ENCODE measurements around the gene FOXM1.
A peak's percentile ranks its signal among the peaks of the same experiment; 100 is the strongest.

Gene FOXM1

DNA sequence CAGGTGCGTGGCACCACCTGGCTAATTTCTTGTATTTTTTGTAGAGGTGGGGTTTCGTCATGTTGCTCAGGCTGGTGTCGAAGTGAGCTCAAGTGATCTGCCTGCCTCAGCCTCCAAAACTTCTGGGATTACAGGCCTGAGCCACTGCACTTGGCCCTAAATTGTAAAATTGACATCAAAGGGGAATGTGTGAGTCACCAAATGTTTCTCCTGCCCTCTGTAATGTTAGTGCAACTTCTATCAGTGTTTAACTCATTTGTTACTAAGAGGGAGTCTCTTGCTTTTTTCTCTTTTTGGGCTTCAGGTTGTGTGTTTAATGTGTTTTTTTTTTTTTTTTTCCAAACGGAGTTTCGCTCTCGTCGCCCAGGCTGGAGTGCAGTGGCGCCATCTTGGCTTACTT is 16.0 kb upstream of the FOXM1 start:
- no peak overlapping the region for H3K4me3 ChIP-seq (ENCODE audit: low read length)
- DNase-seq (ENCODE audit: low read depth), result peak; percentile 32
- no peak for TF ChIP-seq CTCF (IDR thresholded peaks at IDR 0.05; ENCODE audit: insufficient read depth, low read depth, low read length, missing control alignments)

DNA sequence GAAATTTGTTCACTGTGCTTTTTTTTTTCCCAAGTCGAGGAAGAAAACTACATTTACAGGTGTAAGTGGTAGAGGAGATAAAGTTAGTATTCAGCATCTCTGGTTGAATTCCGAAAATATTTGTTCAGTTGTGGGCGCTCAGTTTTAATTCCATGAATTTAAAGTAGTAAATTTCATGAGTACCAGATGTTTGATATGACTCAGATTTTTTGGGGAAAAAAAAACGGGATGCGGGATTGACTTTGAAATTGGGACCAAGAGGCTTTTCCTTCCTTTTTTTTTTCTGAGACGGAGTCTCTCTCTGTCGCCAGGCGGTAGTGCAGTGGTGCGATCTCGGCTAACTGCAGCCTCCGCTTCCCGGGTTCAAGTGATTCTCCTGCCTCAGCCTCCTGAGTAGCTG is 15.3 kb upstream of the FOXM1 start:
- no peak for DNase-seq (ENCODE audit: low read depth)
- H3K4me3 ChIP-seq (ENCODE audit: low read length), result no peak overlapping the region
- TF ChIP-seq CTCF (IDR thresholded peaks at IDR 0.05; ENCODE audit: insufficient read depth, low read depth, low read length, missing control alignments), result no peak

DNA sequence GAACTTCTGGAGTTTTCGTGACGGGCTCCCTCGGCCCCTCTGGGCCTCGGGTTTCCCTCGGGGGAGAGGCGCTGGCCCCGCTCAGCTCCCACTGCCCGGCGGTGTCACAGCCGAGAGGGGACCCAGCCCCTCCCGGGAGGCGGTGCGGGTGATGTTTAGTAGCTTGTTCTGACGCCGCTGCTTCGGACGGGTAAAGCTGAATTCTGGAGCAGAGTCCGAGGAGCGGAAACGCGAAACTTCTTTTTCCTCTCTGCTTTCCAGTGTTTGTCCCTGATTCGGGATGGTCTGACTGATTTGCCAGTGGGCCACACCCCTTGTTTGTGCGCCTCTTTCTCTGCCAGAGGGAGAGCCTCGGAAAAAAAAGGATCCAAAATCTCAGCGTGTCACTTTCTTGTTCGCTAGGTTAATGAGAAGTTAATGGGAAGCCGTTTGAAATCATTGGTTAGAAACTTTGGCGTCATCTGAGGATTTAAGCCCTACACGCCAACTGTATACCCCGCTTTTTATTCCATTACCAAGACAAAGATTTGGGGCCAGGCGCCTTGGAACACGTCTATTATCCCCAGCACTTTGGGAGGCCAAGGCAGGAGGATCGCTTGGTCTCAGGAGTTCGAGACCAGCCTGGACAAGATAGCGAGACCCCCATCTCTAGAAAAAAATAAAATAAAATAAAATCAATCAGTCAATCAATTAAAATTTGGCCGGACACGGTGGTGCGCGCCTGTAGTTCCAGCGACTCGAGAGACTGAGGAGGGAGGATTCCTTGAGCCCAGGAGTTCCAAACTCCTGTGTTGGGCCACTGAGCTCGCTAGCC is 14.5 kb upstream of the FOXM1 start:
- DNase-seq (ENCODE audit: low read depth), result peak; percentile 43
- peak overlapping the region; percentile 88 for H3K4me3 ChIP-seq (ENCODE audit: low read length)
- no peak for TF ChIP-seq CTCF (IDR thresholded peaks at IDR 0.05; ENCODE audit: insufficient read depth, low read depth, low read length, missing control alignments)

- H3K4me3 ChIP-seq (ENCODE audit: low read length), result peak within 1 kb of the TSS; percentile 88
- DNase-seq (ENCODE audit: low read depth), result peak; percentile 98
- no peak for TF ChIP-seq CTCF (IDR thresholded peaks at IDR 0.05; ENCODE audit: insufficient read depth, low read depth, low read length, missing control alignments)
Measured at GRCh38 chr12:2890388-2891239, 13.6 kb upstream of the FOXM1 start, which contains the start of gene TULP3. Gene TULP3 (plus strand): TSS chr12:2890891. CDS start chr12:2890948, 57 bp downstream.

- H3K4me3 ChIP-seq (ENCODE audit: low read length), result peak overlapping the region; percentile 88
- TF ChIP-seq CTCF (IDR thresholded peaks at IDR 0.05; ENCODE audit: insufficient read depth, low read depth, low read length, missing control alignments), result no peak
- no peak for DNase-seq (ENCODE audit: low read depth)
Measured at GRCh38 chr12:2890001-2890387, 13.0 kb upstream of the FOXM1 start.

DNA sequence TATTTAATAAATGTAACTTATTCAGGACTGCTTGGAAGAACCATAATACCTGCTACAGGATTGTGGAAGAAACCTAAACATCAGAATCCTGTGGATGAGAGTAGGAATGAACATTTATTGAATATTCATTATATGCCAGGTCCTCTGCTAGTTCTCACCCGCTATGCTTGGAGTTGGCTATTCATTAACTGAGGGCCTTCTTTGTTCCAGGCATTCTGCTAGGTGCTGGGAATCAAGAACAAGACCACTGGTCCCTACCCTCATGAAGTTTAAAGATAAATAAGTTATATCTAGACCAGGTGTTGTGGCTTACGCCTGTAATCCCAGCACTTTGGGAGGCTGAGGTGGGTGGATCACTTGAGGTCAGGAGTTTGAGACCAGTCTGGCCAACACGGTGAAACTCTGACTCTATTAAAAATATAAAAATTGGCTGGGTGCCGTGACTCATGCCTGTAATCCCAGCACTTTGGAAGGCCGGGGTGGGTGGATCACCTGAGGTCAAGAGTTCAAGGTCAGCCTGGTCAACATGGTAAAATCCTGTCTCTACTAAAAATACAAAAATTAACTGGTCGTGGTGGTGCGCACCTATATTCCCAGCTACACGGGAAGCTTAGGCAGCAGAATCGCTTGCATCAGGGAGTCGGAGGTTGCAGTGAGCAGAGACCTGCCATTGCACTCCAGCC is 9.9 kb upstream of the FOXM1 start:
- no peak for DNase-seq (ENCODE audit: low read depth)
- no peak overlapping the region for H3K4me3 ChIP-seq (ENCODE audit: low read length)
- no peak for TF ChIP-seq CTCF (IDR thresholded peaks at IDR 0.05; ENCODE audit: insufficient read depth, low read depth, low read length, missing control alignments)

Data from epithelial cell of esophagus (primary cell).